D721Med (cell line): ENCODE measurements around the gene SLC44A1.

Experiments
- DNase-seq: peaks from one replicate; pipeline ENCODE4 v3.0.0; 2011; ENCODE audit warnings: low spot score; ENCODE audit not compliant: insufficient read length
- FAIRE-seq: peaks from 2 replicates; lab custom pipeline; 2011; peaks lifted over from hg19 to GRCh38; lab: Jason Lieb, UNC
- CTCF ChIP-seq: IDR thresholded peaks from 2 replicates; pipeline ENCODE4 v1.5.1; 2012; ENCODE audit warnings: mild to moderate bottlenecking, control low read depth; ENCODE audit not compliant: insufficient read depth; ENCODE audit errors: missing control alignments

Gene SLC44A1

GRCh38 chr9:105296445-105296844, 52.0 kb downstream of the SLC44A1 start:
- FAIRE-seq, result peak; percentile 67
- no peak for TF ChIP-seq CTCF
- DNase-seq, result no peak

GRCh38 chr9:105296877-105297287, 52.4 kb downstream of the SLC44A1 start:
- DNase-seq (no peak), FAIRE-seq (no peak)
- TF ChIP-seq CTCF, result no peak

- FAIRE-seq, result no peak
- no peak for DNase-seq
- TF ChIP-seq CTCF, result no peak
These were observed 53.1 kb downstream of the SLC44A1 start for GRCh38 chr9:105297442-105298075.

- DNase-seq (no peak), FAIRE-seq (no peak)
- TF ChIP-seq CTCF, result no peak
These were observed 54.9 kb downstream of the SLC44A1 start for GRCh38 chr9:105299190-105299854.

- no peak for FAIRE-seq
- no peak for TF ChIP-seq CTCF
These were observed 58.3 kb downstream of the SLC44A1 start for GRCh38 chr9:105302728-105303127.

GRCh38 chr9:105305856-105306255, 61.4 kb downstream of the SLC44A1 start:
- DNase-seq, result no peak
- no peak for TF ChIP-seq CTCF
- FAIRE-seq, result no peak

More at GRCh38 chr9:105302728-105303127, 58.3 kb downstream of the SLC44A1 start:
- no peak for DNase-seq
